CMK (cell line): ENCODE results near the gene PDE9A.
"Not testable (repeated sequence)": the region's sequence is repeated elsewhere in the genome, so short reads cannot be mapped to it uniquely, and the experiment has no call there.

ENCODE experiments used
- DNase-seq: peaks from one replicate; pipeline ENCODE4 v3.0.0-alpha.2; 2010; ENCODE audit warnings: low read depth

PDE9A gene

GRCh38 chr21:42653231-42654061 is at the start of gene PDE9A:
Gene PDE9A (plus strand): TSS chr21:42653621. CDS start chr21:42653815, 194 bp downstream.
- no peak for DNase-seq

- no peak for DNase-seq
These were observed 46.3 kb upstream of the PDE9A start for GRCh38 chr21:42607102-42607501.

GRCh38 chr21:42607525-42608102 is 45.8 kb upstream of the PDE9A start:
- no peak for DNase-seq

- no peak for DNase-seq
These were observed 45.0 kb upstream of the PDE9A start for GRCh38 chr21:42608446-42608845.

- DNase-seq: no peak
These were observed 43.6 kb upstream of the PDE9A start for GRCh38 chr21:42609811-42610210.

GRCh38 chr21:42611852-42612251 is 41.6 kb upstream of the PDE9A start:
- DNase-seq: no peak

GRCh38 chr21:42612390-42612789 is 41.0 kb upstream of the PDE9A start:
- no peak for DNase-seq

- DNase-seq: no peak
These were observed 39.7 kb upstream of the PDE9A start for GRCh38 chr21:42613756-42614155.

GRCh38 chr21:42614396-42614795 is 39.0 kb upstream of the PDE9A start:
- DNase-seq: no peak

- DNase-seq: no peak
These were observed 38.5 kb upstream of the PDE9A start for GRCh38 chr21:42614811-42615351.

GRCh38 chr21:42615377-42615776 is 38.0 kb upstream of the PDE9A start:
- DNase-seq: not testable (repeated sequence)

GRCh38 chr21:42615924-42616323 is 37.5 kb upstream of the PDE9A start:
- DNase-seq: no peak

GRCh38 chr21:42616446-42616845 is 37.0 kb upstream of the PDE9A start:
- no peak for DNase-seq

GRCh38 chr21:42616941-42617340 is 36.5 kb upstream of the PDE9A start:
- DNase-seq: no peak

- DNase-seq: no peak
These were observed 35.9 kb upstream of the PDE9A start for GRCh38 chr21:42617486-42617885.

GRCh38 chr21:42618707-42619102 is 34.7 kb upstream of the PDE9A start:
- DNase-seq: no peak

- DNase-seq: no peak
These were observed 34.3 kb upstream of the PDE9A start for GRCh38 chr21:42619166-42619565.

- no peak for DNase-seq
These were observed 33.6 kb upstream of the PDE9A start for GRCh38 chr21:42619841-42620240.

GRCh38 chr21:42621166-42621818 is 32.1 kb upstream of the PDE9A start:
- no peak for DNase-seq

GRCh38 chr21:42621819-42622177 is 31.6 kb upstream of the PDE9A start:
- no peak for DNase-seq

GRCh38 chr21:42622284-42622683 is 31.1 kb upstream of the PDE9A start:
- DNase-seq: no peak

- DNase-seq: no peak
These were observed 29.7 kb upstream of the PDE9A start for GRCh38 chr21:42623694-42624093.
